Panc1 (cell line): ENCODE data around the gene ZNF844. TPM values are rescaled to one million over a fixed set of nuclear protein-coding genes. Genes with fewer than 3 reads are reported as not detected.
"Not testable (repeated sequence)": the region's sequence is repeated elsewhere in the genome, so short reads cannot be mapped to it uniquely, and the experiment has no call there.

Source experiments
- ATAC-seq: fragments of 200-7000 bp; cut with Tn5 transposase; 2 replicates; pipeline ENCODE4 v1.9.1; 2020; ENCODE audit warnings: mild to moderate bottlenecking, moderate library complexity
- BruUV-seq: library from RNA; stranded (reverse); fragments of 400-500 nt; replicated peaks from 2 replicates; lab custom pipeline; 2021; lab: Mats Ljungman, UMichigan
- CTCF ChIA-PET: fragments of 300-600 bp; sonication (Branson Sonifier 250); formaldehyde crosslinking; loops from one replicate; lab custom pipeline; 2022; ENCODE audit warnings: antibody characterized with exemption; lab: Charles Lee
- POLR2A ChIA-PET: fragments of 300-600 bp; sonication (Branson Sonifier 250); formaldehyde crosslinking; loops from one replicate; lab custom pipeline; 2022; ENCODE audit warnings: antibody characterized with exemption; lab: Charles Lee
- DNase-seq: peaks from one replicate; pipeline ENCODE4 v3.0.0-alpha.2; 2010; ENCODE audit warnings: low read depth, low spot score
- H3K27ac ChIP-seq: 2 replicates; pipeline ENCODE4 v1.5.1; 2011; ENCODE audit warnings: mild to moderate bottlenecking, low read length, inconsistent platforms
- H3K27me3 ChIP-seq: fragments of 200-500 bp; sonication (Bioruptor generic); 2 replicates; pipeline ENCODE4 v1.6.0; 2014; ENCODE audit warnings: low read length, inconsistent platforms; ENCODE audit not compliant: control insufficient read depth, insufficient read depth
- H3K36me3 ChIP-seq: fragments of 200-500 bp; sonication (Bioruptor generic); 2 replicates; pipeline ENCODE4 v1.5.1; 2014; ENCODE audit warnings: inconsistent platforms, mild to moderate bottlenecking, low read length, moderate library complexity; ENCODE audit not compliant: control insufficient read depth, insufficient read depth
- H3K4me1 ChIP-seq: 2 replicates; pipeline ENCODE4 v1.5.1; 2011; ENCODE audit warnings: inconsistent platforms, mild to moderate bottlenecking, low read length, moderate library complexity; ENCODE audit not compliant: control insufficient read depth, insufficient read depth
- H3K4me3 ChIP-seq, 2 experiments: 2 replicates each; pipeline ENCODE4 v1.5.1; 2011 to 2012; ENCODE audit warnings: low read depth in 2 of 2, low read length in 2 of 2, mild to moderate bottlenecking in 2 of 2, inconsistent platforms in 1 of 2, moderate library complexity in 1 of 2
- H3K9me3 ChIP-seq: fragments of 200-500 bp; sonication (Bioruptor generic); 2 replicates; pipeline ENCODE4 v1.5.1; 2014; ENCODE audit warnings: low read depth, mild to moderate bottlenecking, inconsistent platforms, low read length, moderate library complexity; ENCODE audit not compliant: control insufficient read depth, insufficient read depth
- POLR2AphosphoS5 ChIP-seq: IDR thresholded peaks from 2 replicates; pipeline ENCODE4 v1.6.1; 2012; ENCODE audit warnings: mild to moderate bottlenecking, low read depth, low read length, moderate library complexity
- SIN3A ChIP-seq: IDR thresholded peaks from 2 replicates; pipeline ENCODE4 v1.6.1; 2012; ENCODE audit warnings: low read depth, mild to moderate bottlenecking, low read length, moderate library complexity, borderline replicate concordance; ENCODE audit not compliant: insufficient read depth
- TCF7L2 ChIP-seq: IDR thresholded peaks from 2 replicates; pipeline ENCODE4 v1.6.1; 2011; ENCODE audit warnings: mild to moderate bottlenecking, low read depth, low read length, inconsistent platforms
- in situ Hi-C: cut with HindIII; loops from 2 replicates; pipeline ENCODE4 v1.10.0; 2016; ENCODE audit warnings: low sequenced_read_pairs, low pct_unique_long_range_greater_than_20kb
- intact Hi-C: fragments of 100-400 bp; cut with micrococcal nuclease; formaldehyde crosslinking; loops from one replicate; pipeline ENCODE4 v1.10.0; 2022; ENCODE audit not compliant: unreplicated experiment
- total RNA-seq: library from RNA; stranded (reverse); gene quantifications from one replicate; pipeline ENCODE4 v1.2.1, GENCODE V29; 2021; ENCODE audit not compliant: unreplicated experiment
- TF ChIP-seq, protein P1 (sequence below), 2 experiments: IDR thresholded peaks; 2 replicates each; pipeline ENCODE4 v1.6.1; 2011 to 2012; ENCODE audit warnings: low read depth in 2 of 2, control low read depth in 1 of 2, low read length in 1 of 2, mild to moderate bottlenecking in 1 of 2, moderate library complexity in 1 of 2; ENCODE audit not compliant: insufficient read depth in 1 of 2
- TF ChIP-seq, protein P2 (sequence below): fragments of 450-650 bp; IDR thresholded peaks from 2 replicates; pipeline ENCODE4 v1.5.1; 2017; ENCODE audit warnings: mild to moderate bottlenecking

Gene ZNF844
- total RNA-seq, 1 experiment from 2014 or later = 8.6 TPM

DNA sequence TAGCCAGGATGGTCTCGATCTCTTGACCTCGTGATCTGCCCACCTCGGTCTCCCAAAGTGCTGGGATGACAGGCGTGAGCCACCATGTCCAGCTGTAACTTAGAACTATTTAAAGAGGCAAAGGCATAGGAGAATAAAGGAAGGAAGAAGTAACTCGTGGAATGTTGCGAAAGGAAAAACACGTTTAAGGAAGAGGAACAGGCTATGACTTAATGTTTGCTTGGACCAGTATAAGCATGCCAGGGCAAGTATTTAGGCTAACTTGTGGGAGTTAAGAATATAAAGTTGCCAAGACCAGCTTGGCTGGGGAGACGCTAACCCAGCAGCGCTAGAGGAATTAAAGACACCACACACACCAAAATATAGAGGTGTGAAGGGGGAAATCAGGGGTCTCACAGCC lies 33.5 kb downstream of the ZNF844 start:
- Histone ChIP-seq H3K4me1 (no peaks in the 10 kb centered on the region), H3K9me3 (peaks cover 23% of the 10 kb centered on the region; the same call in 1 of the 2 replicates), H3K27me3 (no peaks in the 10 kb centered on the region), H3K4me3 (no peak overlapping the region), H3K36me3 (no peaks in the 10 kb centered on the region), H3K27ac (no peak overlapping the region)
- TF ChIP-seq SIN3A (no peak), TCF7L2 (no peak), POLR2AphosphoS5 (no peak)
- TF ChIP-seq, protein P1, sequence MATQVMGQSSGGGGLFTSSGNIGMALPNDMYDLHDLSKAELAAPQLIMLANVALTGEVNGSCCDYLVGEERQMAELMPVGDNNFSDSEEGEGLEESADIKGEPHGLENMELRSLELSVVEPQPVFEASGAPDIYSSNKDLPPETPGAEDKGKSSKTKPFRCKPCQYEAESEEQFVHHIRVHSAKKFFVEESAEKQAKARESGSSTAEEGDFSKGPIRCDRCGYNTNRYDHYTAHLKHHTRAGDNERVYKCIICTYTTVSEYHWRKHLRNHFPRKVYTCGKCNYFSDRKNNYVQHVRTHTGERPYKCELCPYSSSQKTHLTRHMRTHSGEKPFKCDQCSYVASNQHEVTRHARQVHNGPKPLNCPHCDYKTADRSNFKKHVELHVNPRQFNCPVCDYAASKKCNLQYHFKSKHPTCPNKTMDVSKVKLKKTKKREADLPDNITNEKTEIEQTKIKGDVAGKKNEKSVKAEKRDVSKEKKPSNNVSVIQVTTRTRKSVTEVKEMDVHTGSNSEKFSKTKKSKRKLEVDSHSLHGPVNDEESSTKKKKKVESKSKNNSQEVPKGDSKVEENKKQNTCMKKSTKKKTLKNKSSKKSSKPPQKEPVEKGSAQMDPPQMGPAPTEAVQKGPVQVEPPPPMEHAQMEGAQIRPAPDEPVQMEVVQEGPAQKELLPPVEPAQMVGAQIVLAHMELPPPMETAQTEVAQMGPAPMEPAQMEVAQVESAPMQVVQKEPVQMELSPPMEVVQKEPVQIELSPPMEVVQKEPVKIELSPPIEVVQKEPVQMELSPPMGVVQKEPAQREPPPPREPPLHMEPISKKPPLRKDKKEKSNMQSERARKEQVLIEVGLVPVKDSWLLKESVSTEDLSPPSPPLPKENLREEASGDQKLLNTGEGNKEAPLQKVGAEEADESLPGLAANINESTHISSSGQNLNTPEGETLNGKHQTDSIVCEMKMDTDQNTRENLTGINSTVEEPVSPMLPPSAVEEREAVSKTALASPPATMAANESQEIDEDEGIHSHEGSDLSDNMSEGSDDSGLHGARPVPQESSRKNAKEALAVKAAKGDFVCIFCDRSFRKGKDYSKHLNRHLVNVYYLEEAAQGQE (IDR thresholded peaks at IDR 0.05; ENCODE audit: insufficient read depth in 1 of 2, low read depth in 2 of 2, low read length in 1 of 2) = no peak
- TF ChIP-seq, protein P2, sequence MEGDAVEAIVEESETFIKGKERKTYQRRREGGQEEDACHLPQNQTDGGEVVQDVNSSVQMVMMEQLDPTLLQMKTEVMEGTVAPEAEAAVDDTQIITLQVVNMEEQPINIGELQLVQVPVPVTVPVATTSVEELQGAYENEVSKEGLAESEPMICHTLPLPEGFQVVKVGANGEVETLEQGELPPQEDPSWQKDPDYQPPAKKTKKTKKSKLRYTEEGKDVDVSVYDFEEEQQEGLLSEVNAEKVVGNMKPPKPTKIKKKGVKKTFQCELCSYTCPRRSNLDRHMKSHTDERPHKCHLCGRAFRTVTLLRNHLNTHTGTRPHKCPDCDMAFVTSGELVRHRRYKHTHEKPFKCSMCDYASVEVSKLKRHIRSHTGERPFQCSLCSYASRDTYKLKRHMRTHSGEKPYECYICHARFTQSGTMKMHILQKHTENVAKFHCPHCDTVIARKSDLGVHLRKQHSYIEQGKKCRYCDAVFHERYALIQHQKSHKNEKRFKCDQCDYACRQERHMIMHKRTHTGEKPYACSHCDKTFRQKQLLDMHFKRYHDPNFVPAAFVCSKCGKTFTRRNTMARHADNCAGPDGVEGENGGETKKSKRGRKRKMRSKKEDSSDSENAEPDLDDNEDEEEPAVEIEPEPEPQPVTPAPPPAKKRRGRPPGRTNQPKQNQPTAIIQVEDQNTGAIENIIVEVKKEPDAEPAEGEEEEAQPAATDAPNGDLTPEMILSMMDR = no peak
- intact Hi-C loops = no loop called here
- ATAC-seq (no peak), DNase-seq (no peak)
- no TSS peak for BruUV-seq
- in situ Hi-C loops = no loop called here
- POLR2A ChIA-PET = no interaction called here
- CTCF ChIA-PET = no interaction called here

DNA sequence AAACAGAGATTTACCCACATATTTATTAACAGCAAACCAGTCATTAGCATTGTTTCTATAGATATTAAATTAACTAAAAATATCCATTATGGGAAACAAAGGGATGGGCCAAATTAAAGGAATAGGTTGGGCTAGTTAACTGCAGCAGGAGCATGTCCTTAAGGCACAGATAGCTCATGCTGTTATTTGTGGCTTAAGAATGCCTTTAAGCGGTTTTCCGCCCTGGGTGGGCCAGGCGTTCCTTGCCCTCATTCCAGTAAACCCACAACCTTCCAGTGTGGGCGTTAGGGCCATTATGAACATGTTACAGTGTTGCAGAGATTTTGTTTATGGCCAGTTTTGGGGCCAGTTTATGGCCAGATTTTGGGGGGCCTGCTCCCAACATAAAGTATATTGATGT lies 39.4 kb downstream of the ZNF844 start:
- H3K36me3 ChIP-seq, CTCF ChIA-PET, H3K4me1 ChIP-seq, intact Hi-C loops, DNase-seq, ATAC-seq, H3K9me3 ChIP-seq, H3K27ac ChIP-seq, in situ Hi-C loops, H3K27me3 ChIP-seq, H3K4me3 ChIP-seq, POLR2A ChIA-PET, BruUV-seq: not testable (repeated sequence)

DNA sequence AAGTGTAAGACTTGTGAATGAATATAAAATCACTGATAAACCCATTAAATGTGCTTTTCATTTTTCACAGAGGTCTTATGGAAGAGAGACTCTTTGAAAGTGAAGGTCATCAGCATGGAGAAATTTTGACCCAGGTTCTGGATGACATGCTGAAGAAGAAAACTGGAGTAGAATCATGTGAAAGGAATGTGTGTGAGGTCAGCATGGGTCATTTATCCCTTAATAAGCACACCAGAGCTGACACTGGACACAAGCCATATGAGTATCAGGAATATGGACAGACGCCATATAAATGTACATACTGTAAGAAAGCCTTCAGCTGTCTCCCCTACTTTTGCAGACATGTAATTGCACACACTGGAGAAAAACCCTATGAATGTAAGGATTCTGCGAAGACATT lies 46.6 kb downstream of the ZNF844 start:
- POLR2A ChIA-PET = no interaction called here
- DNase-seq (no peak), ATAC-seq (no peak)
- intact Hi-C loops = no loop called here
- Histone ChIP-seq H3K4me3 (no peak overlapping the region), H3K27ac (no peak overlapping the region), H3K27me3 (no peaks in the 10 kb centered on the region), H3K4me1 (no peaks in the 10 kb centered on the region), H3K9me3 (peaks cover 50% of the 10 kb centered on the region), H3K36me3 (0 out of 2 replicates have a peak, but pooled peaks cover 3% of the 10 kb centered on the region)
- in situ Hi-C loops = no loop called here
- no TSS peak for BruUV-seq
- CTCF ChIA-PET = no interaction called here
- TF ChIP-seq SIN3A (no peak), POLR2AphosphoS5 (no peak), TCF7L2 (no peak)
- TF ChIP-seq, protein P2 = no peak
- TF ChIP-seq, protein P1 (IDR thresholded peaks at IDR 0.05; ENCODE audit: insufficient read depth in 1 of 2, low read depth in 2 of 2, low read length in 1 of 2) = no peak
